ENCODE data around the gene BABAM1. TPM values are rescaled to one million over a fixed set of nuclear protein-coding genes. Genes with fewer than 3 reads are reported as not detected.
A peak's percentile ranks its signal among the peaks of the same experiment; 100 is the strongest.

BABAM1 gene
- polyA plus RNA-seq, 1 experiment = 122 TPM

DNA sequence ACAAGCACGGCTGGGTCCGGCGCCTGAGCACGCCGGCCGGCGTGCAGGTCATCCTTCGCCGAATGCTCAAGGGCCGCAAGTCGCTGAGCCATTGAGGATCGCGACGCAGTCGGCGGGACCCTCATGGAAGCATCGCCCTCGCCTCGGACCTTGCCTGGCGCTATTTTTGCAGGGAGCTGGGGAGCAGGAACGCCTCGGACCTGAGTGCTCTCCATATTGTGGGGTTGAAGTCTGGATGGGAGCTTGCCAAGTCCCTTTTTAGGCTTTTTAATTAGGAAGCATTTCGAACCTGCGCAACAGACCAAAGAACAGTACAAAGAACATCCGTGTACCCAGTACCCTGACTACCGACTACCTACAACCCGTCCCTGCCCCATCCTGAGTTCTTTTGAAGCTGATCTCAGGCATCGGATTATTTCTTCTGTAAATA is 39.1 kb downstream of the BABAM1 start:
- Histone ChIP-seq H3K27me3 (ENCODE audit: control insufficient read depth, insufficient read depth, low read length) (no peaks in the 10 kb centered on the region), H3K36me3 (ENCODE audit: control insufficient read depth, insufficient read depth, low read length) (no peaks in the 10 kb centered on the region), H3K4me3 (ENCODE audit: low read depth, low read length) (peak overlapping the region; percentile 79)
- DNase-seq (ENCODE audit: low read depth) = no peak
- TF ChIP-seq, protein P1, sequence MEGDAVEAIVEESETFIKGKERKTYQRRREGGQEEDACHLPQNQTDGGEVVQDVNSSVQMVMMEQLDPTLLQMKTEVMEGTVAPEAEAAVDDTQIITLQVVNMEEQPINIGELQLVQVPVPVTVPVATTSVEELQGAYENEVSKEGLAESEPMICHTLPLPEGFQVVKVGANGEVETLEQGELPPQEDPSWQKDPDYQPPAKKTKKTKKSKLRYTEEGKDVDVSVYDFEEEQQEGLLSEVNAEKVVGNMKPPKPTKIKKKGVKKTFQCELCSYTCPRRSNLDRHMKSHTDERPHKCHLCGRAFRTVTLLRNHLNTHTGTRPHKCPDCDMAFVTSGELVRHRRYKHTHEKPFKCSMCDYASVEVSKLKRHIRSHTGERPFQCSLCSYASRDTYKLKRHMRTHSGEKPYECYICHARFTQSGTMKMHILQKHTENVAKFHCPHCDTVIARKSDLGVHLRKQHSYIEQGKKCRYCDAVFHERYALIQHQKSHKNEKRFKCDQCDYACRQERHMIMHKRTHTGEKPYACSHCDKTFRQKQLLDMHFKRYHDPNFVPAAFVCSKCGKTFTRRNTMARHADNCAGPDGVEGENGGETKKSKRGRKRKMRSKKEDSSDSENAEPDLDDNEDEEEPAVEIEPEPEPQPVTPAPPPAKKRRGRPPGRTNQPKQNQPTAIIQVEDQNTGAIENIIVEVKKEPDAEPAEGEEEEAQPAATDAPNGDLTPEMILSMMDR (IDR thresholded peaks at IDR 0.05; ENCODE audit: insufficient read depth, low read depth, low read length) = no peak
- ChIA-PET CTCF (interaction anchor here (0.5 to 5.0 kb wide), 4 partner anchors 10 to 478 kb away, joined by 3 to 16 read pairs (median 4); no protein-coding TSS in a partner anchor), POLR2A (interaction anchor here (0.7 kb wide), 1 partner anchor 173 kb away, joined by 3 read pairs; no protein-coding TSS in a partner anchor)

DNA sequence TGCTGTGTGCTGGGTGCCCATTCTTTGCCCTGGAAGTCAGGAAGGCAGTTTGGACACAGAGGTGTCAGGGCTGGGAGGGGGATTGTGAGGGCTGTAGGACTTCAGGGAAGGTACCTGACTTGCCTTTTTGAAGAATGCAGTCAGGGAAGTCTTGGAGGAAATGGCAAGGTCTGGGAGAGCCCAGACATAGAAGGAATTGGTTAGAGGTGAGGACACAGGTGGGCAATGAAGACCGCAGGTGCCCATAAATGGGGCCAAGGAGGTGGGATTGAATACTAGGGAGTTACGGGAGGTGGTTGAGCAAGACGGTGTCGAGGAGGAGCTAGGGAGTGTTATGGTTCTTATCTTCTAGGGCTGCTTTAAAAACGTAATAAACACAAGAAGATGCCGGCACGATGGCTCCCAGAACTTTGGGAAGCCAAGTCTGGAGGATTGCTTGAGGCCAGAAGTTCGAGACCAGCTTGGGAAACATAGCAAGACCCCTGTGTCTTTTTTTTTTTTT is 40.7 kb downstream of the BABAM1 start:
- ChIA-PET CTCF (interaction anchor here (0.5 to 5.0 kb wide), 3 partner anchors 16 to 227 kb away, joined by 3 to 16 read pairs (median 3); no protein-coding TSS in a partner anchor), POLR2A (no interaction called here)
- no peaks in the 10 kb centered on the region; the same call in 1 of the 2 replicates for H3K36me3 ChIP-seq (ENCODE audit: control insufficient read depth, insufficient read depth, low read length)
- TF ChIP-seq, protein P1 (IDR thresholded peaks at IDR 0.05; ENCODE audit: insufficient read depth, low read depth, low read length) = no peak
- no peak for DNase-seq (ENCODE audit: low read depth)
- no peak overlapping the region for H3K4me3 ChIP-seq (ENCODE audit: low read depth, low read length)
- no peaks in the 10 kb centered on the region for H3K27me3 ChIP-seq (ENCODE audit: control insufficient read depth, insufficient read depth, low read length)

DNA sequence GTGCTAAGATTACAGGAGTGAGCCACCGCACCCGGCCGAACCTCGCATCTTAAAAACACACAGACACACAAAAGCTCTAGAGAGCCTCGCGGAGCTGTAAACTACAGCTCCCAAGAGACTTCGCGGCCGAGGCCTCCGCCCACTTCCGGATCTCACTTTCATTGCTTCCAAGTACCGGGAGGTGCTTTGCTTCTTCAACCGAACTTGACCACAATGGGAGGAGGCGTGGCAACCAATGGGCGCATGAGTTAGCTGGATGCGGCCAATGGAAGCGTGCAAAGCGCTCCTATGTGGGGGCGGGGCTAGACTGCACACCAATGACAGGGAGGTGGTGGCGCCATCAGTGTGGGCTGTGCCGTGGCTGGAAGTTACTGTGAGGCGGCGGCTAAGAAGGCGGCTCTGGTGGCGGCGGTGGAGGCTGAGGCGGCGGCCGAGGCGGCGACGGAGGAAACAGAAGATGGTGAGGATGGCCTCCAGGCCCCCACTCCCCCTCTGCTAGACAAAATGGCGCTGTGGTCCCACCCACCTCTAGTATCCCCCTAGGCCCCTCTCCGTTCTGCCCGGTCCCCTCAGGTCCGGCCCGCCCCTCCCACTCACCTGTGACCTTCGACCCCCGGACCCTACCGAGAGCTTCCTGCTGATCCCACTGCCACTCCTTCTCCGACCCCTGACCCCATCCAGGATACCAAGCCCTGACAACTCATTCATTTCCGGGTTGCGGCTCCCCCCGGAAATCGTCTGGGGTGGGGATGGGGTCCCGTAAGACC is 42.1 kb downstream of the BABAM1 start, which contains the start of gene DDA1:
Gene DDA1 (plus strand): TSS at position 366 of the 767 bp plus-strand sequence. CDS start 92 bp downstream, at position 458.
- no peaks in the 10 kb centered on the region for H3K27me3 ChIP-seq (ENCODE audit: control insufficient read depth, insufficient read depth, low read length)
- TF ChIP-seq, protein P1 (IDR thresholded peaks at IDR 0.05; ENCODE audit: insufficient read depth, low read depth, low read length) = no peak
- peak; percentile 99 for DNase-seq (ENCODE audit: low read depth)
- POLR2A ChIA-PET = interaction anchor here (0.6 to 0.7 kb wide), 3 partner anchors 42 to 253 kb away, joined by 3 to 16 read pairs (median 3); partner anchors contain the start of gene BABAM1
- peak within 1 kb of the TSS; percentile 83 for H3K4me3 ChIP-seq (ENCODE audit: low read depth, low read length)
- CTCF ChIA-PET = interaction anchor here (1.1 kb wide), 1 partner anchor 14 kb away, joined by 4 read pairs; no protein-coding TSS in a partner anchor
- peaks cover 6% of the 10 kb centered on the region for H3K36me3 ChIP-seq (ENCODE audit: control insufficient read depth, insufficient read depth, low read length)

DNA sequence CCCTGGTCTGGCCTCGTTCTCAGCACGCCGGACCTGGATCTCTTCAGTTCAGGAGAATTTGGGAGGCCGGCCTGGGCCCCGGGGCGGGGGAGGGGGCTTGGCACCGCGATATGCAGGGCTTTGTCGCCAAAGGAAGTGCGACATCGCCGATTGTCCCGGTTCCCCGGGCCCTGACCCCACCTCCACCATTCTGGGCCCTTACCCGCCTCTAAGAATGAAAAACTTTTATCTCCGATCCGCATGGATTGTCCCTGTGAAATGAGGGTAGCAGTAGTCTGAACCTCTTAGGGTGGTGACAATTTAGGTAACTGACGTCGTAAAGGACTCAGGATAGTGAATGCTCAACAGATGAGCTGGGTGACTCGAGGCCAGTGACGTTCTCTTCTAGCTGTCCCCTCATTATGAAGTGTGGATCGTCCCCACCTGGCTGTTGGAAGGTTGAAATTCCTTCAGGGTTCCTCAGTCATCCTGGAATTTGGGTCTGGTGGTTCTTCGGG is 42.8 kb downstream of the BABAM1 start:
- DNase-seq (ENCODE audit: low read depth) = no peak
- Histone ChIP-seq H3K27me3 (ENCODE audit: control insufficient read depth, insufficient read depth, low read length) (no peaks in the 10 kb centered on the region), H3K36me3 (ENCODE audit: control insufficient read depth, insufficient read depth, low read length) (peaks cover 10% of the 10 kb centered on the region), H3K4me3 (ENCODE audit: low read depth, low read length) (peak overlapping the region; percentile 83)
- TF ChIP-seq, protein P1 (IDR thresholded peaks at IDR 0.05; ENCODE audit: insufficient read depth, low read depth, low read length) = no peak
- POLR2A ChIA-PET = no interaction called here
- CTCF ChIA-PET = no interaction called here
